Measurements from ENCODE around the gene PLAAT1.

PLAAT1 gene

GRCh38 chr3:193253986-193254660, 13.1 kb downstream of the PLAAT1 start:
- DNase-seq (ENCODE audit: low read depth): no peak

DNA sequence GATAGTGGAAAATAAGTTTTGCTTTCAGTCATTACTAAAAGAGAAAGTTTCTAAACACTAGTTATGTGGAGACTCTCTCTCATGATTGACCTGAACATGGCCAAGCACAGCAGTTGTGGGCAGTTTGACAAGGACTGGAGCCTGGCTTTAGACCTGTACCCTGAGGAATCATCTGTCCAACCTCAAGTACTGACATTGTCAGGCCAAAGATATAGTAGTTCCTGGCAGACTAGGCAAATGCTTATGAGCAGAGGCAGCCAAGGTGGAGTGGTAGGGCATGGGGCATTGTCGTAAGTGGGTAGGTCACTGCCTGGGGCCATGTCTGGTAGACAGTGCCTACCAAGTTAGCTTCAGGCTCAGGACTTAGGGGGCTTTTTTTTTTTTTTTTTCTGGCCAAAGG, 20.9 kb downstream of the PLAAT1 start:
- no peak for DNase-seq (ENCODE audit: low read depth)

DNA sequence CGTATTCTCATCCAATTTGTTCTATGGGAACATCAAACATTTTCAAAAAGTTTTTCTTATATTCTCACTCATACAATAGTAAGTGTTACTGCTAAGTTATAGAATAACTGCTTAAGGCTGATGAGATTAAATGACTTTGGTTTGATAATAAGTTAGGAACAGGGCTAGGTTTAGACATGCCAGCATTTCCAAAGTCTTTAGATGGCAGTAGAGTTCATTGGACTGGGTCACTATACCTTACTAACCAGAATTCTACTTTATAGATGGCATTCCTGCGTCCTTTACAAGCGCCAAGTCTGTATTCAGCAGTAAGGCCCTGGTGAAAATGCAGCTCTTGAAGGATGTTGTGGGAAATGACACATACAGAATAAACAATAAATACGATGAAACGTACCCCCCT, 21.7 kb downstream of the PLAAT1 start:
- DNase-seq (ENCODE audit: low read depth): no peak

DNA sequence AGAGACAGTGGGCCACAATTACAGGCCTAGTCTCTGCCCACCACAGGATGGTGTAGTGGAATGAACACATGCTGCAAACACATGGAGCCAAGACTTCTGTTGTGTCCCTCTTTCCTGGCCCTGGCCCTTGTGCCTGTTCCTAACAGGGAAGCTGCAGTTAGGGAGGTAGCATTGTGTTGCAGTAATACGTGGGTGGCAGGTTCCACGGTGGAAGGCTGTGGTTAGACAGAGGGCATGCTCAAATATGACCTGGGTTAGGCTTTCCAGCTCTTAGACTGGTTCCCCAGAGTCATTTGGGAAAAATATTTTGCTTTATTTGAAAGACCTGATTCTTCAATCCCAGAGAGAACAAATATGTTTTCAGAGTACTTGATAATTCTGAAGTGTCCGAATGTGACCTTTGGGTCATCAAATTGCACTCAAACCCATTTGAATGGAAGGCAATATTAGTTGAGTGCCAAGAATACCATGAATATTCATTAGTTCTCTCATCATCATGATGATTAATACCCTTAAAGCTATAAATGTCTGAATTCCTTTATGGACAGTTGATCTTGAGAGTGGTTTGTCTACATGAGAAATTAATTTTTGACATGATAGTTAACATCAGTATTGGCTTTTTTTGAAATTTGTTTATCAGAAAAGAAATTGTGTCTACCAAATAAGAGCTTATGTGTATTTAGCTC, 28.5 kb downstream of the PLAAT1 start:
- DNase-seq (ENCODE audit: low read depth): no peak

- no peak for DNase-seq (ENCODE audit: low read depth)
Measured at GRCh38 chr3:193270451-193270850, 29.4 kb downstream of the PLAAT1 start.

DNA sequence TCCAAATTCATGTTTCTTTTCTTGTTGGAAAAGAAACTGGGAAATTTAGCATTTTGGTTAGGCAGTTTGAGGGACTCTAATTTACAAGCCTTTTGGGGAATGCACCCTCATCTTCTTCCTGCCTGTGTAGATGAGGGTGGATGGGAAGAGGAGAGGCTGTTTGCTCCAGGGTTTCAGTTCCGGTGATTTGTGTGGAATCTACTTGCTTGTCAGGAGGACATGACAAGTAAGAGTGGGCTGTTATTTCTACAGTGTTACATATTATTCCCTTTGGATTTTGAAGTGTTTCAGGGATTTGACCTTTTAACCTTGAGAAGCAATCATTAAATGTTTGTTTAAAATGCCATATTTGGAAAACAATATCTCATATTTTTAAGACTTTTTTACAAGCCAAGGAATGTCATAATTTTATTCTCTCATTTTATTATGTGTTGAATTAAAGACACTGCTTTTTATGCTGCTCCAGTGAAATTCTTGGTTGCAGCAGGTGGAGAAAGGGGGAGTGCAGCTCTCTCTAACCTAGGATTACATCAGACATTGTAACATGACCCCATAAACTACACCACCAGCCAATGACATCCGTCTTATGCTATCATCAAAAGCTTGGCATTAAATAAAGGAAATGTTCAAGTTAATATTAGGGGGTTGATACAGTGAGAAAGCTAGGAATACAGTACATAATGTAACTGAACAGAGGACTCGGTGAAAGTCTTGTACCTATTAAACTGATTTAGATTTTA, 30.2 kb downstream of the PLAAT1 start:
- no peak for DNase-seq (ENCODE audit: low read depth)

DNA sequence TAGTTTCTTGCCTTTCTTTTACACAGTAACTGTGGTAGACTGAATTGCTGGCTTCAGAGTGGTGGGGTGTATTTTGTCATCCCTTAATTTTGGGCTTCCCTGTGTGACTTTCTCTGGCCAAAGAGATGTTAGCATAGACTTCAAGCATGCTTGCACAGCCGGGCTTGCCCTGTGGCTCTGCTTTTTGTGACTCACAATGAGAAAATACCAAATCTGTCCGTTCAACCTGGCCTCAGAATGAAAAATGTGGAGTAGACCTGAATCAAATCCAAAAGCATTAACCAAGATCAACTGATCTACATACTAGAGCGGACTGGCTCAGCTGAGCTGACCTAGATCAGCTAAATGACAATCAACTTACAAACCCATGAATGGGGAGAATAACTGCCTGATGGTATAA, 51.4 kb downstream of the PLAAT1 start:
- DNase-seq (ENCODE audit: low read depth): no peak

DNA sequence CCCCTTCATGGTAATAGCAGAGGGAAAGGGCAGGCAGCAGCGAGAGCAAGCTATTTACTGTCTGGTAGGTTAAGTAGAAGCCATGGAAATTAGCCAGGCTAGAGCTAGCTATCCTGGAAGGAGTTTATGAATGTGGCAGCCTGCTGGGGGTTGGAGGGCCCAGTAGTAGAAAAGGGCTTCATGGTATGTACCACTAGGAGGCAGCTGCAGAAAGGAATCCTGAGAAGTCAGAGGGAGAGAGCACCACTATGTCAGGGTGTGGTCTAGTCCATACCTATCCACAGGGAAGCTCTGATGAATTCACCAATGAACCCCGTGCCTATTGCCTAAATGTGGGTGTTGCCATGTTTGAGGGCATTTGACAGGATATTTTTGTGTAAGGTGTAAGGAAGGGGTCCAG, 55.0 kb downstream of the PLAAT1 start:
- no peak for DNase-seq (ENCODE audit: low read depth)

- DNase-seq (ENCODE audit: low read depth): no peak
Measured at GRCh38 chr3:193297421-193297820, 56.4 kb downstream of the PLAAT1 start.

DNA sequence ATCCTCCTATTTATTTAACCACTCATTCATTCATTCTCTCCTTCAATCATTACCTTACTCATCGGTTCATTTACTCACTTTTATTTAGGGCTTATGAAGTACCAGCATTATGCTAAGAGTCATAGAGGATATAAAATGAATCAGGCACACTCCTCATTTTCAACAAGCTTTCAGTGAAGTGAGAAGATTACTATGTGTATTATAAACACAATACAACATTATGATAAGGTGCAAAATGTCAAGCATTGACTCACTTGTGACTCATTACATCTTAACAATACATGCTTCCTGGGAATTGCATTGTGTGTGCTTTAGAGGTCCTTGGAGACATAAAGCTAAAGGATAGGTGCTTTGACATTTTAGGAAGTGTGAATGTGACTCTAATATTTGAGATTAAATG, 60.4 kb downstream of the PLAAT1 start:
- no peak for DNase-seq (ENCODE audit: low read depth)

DNA sequence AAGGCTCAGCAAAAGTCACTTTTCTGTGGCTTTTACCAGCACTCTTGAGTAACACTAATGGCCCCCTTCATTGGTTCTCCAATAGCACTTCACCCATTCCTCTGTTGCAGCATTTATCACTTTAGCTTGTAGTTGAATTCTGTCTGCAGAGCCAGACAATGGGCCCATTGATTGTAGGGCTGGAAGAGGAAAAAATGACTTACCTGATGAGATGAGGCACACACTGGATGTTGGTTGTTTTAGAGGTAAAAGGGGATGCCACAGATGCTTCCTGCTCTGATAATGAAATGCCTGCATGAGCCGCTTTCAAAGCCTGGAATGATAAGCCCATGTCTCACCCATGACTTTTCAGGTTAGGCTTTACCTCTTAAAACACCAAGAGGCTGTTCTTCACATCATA, 64.3 kb downstream of the PLAAT1 start:
- no peak for DNase-seq (ENCODE audit: low read depth)

- no peak for DNase-seq (ENCODE audit: low read depth)
Measured at GRCh38 chr3:193310914-193311723, 70.1 kb downstream of the PLAAT1 start.

DNA sequence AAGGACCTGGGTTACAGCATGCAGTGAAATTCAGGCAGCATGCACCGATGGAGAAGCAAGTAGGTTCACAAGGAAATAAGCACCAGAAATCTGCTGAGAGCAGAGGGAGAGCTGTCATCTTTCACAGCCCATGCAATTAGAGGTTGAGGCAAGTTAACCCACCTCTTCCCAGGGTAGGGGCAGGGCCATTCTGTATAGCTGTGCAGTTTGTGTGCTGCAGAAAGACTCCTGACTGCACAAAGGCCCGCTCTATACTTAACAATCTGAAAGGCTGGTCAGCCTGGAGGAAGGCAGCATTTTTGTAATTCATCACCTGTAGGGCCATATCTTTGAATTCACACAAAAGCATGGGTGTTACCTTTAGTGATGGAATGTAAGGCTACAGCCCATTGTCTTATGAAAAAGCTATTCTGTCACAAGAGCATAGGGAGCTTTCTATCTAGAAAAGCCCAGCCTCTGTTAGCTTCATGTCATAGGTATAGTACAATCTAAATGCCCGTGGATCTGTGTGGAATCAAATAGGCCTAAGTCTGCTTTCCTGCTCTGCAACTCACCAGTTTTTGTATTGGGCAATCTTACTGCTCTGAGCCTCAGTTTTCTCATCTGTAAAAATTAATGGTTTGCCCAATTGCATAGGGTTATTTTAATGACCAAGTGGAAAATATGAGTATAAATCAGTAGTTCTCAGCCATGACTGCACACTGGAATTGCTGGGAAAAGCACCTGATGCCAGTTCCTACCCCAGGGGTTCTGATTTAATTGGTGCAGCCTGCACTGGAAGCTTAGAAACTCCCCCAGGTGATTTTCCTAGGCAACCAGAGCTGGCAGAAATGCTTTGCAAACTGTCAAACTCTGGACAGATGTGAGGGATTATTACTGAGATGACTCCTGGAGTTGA, 72.3 kb downstream of the PLAAT1 start:
- DNase-seq (ENCODE audit: low read depth): no peak

DNA sequence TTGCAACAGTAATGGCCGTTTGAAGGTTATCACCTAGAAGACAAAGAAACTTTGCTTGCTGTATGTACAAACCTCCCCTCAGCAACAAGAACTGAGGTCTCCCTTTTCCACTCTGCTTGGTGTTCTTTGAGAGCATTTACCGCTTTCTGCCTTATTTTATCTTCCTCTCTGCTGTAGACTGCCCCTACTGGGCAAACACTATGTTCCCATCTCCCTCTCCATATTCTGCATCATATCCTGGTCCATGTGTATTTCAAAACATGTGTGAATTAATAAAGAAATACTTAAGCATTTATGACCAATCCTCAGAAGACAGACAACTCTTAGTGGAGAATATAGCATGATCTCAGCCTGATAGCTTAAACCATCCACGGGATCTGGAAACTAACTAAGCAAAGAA, 73.1 kb downstream of the PLAAT1 start:
- no peak for DNase-seq (ENCODE audit: low read depth)

- no peak for DNase-seq (ENCODE audit: low read depth)
Measured at GRCh38 chr3:193317682-193318300, 76.8 kb downstream of the PLAAT1 start.
